ENCODE results near the gene SRL.

SRL gene

DNA sequence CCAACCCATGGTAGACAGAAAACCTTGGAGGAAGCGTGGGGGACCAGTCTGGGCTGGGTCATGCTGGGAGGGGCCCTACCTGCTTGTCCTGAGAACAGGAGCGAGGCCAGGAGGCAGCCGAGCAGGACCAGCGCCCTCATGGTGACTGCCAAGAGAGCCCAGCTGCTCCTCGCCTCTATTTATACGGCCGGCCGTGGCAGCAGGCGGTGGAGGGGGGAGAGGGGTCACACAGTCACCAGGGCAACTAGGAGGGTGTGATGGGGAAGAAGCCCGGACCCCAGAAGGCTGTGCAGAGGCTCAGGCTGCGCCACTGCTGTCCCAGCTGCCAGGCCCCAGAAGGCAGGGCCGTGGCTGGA, at the start of gene SRL:
TSS of gene SRL (minus strand) at position 153 of the 356 bp plus-strand sequence. CDS start at position 140, 13 bp downstream.
- no peak for DNase-seq

DNA sequence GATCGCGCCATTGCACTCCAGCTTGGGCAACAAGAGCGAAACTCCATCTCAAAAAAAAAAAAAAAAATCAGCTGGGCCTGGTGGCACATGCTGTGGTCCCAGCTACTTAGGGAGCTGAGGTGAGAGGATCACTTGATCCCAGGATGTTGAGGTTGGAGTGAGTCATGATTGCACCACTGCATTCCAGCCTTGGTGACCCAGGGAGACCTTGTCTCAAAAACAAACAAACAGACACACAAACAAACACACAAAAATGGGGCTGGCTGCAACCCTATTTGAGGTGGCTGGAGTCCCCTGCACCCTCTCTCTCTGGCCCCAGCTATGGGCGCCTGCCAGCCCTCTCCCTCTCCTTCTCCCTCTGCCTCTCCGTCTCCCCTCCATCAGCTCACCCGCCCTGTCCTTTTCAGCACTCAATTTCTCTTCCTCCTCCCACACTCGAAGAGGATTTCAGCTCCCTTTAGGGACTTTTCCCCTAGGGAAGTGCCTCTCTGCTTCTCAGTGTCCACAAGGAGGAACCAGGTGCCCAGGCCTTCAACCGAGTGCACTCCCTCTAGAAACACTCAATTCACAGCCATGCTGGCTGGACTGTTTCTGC, 48.5 kb upstream of the SRL start:
- no peak for DNase-seq

DNA sequence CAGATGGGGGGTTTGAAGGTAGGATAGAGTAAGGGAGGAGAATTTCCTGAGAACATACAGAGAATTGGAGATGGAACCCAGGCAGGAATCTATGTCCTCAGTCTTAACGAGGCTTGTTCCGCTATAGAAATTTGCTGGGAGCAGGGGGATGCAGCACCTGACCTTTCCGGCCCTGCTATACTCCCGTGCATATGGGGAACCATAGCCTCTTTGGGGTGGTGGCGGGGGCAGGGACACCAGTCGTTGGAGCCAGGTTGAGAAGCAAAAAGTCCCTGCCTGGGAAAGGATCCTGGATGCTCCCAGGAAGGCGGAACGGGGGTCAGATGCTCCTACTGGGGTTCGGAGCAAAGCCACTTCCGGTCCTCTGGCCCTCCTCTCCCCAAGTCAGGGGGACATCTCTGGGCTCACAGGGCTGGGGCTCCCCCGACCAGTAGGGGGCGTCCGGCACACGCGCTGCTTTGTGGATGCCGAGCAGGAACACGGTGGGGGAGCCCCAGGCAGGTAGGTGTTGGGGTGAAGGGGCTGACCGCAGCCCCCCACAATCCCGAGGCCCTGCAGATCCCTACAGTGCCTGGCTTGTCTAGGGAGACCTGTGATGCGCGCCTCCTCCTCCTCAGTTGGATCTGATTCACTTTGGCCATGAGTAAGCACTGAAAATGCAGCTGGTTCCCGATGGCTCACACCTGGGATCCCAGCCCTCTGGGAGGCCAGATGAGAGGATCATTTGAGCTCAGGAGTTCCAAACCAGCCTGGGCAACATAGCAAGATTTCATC, 46.5 kb upstream of the SRL start:
- peak; percentile 67 for DNase-seq

DNA sequence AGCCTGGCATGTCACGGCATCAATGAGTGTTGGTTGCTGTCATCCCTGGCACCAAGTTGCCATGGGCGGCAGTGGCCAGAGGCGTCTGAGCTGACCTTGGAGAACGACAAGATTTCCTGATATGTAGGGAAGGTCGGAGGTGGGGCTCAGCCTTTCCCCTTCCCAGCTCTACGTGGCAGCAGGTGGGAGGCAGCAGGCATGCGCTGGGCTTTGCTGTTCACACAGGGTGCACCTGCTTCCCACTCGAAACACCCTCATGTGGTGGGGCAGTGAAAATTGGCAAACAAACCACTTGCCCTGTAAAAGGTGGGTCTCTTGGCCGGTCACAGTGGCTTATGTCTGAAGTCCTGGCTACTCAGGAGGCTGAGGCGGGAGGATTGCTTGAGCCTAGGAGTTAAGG, 43.3 kb upstream of the SRL start:
- no peak for DNase-seq

DNA sequence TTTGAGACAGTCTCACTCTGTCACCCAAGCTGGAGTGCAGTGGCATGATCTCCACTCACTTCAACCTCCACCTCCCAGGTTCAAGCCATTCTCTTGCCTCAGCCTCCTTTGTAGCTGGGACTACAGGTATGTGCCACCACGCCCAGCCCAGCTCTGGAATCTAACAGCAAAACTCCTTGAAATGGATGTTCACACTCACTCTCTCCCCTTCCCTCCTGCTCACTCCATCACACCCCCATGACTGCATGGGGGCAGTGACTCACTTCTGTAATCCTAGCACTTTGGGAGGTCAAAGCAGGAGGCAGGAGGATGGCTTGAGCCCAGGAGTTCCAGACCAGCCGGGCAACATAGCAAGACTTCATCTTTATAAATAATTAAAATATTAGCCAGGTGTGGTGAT, 42.1 kb upstream of the SRL start:
- DNase-seq: no peak

DNA sequence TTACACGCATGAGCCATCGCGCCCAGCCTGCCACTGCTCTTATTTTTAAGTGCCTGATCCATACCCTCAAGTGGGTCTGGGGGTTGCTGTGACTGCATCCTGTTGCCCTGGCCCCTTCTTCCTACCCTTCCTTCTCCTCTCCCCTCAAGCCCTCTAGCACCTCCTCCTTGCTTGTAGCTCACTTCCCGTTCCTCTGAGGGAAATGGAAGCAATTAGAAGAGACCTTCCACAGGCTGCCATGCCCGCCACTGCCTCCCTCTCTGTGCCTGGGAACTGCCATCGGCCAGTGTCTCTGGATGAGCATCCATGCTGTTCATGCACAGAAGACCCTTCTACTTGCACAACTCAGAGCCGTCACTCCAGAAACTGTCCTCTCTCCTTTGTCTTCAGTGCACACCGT, 41.6 kb upstream of the SRL start:
- no peak for DNase-seq

DNA sequence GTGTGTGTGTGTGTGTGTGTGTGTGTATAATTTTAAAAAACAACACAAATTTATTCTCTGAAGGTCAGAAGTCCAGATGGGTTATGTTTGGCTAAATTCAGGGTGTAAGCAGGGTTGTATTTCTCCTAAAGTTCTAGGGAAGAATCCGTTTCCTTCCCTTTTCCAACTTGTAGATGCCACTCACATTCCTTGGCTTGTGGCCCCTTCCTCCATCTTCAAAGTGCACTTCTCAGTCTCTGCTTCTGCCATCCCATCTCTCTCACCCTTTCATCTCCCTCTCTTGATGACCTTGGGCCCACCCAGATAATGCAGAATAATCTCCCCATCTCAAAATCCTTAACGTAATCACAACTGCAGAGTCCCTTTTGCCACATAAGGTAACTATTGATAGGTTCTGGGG, 38.7 kb upstream of the SRL start:
- DNase-seq: no peak

DNA sequence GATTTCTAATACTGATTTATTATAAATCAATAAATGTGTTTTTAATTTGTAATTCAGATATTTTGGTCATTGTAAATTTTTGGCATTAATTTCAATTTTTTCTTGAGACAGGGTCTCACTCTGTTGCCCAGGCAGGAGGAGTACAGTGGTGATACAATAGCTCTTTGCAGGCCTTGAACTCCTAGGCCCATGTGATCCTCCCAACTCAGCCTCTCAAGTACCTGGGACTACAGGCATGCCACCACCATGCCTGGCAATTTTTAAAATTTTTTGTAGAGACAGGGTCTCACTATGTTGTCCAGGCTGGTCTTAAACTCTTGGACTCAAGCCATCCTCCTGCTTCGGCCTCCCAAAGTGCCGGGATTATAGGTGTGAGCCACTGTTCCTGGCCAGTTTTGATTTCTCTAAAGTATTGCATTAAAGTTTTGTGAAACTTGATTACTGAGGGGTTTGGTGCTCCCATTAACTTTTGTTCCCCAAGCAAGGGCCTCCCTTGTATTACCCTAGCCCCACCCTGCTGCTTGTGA, 36.2 kb upstream of the SRL start:
- no peak for DNase-seq

DNA sequence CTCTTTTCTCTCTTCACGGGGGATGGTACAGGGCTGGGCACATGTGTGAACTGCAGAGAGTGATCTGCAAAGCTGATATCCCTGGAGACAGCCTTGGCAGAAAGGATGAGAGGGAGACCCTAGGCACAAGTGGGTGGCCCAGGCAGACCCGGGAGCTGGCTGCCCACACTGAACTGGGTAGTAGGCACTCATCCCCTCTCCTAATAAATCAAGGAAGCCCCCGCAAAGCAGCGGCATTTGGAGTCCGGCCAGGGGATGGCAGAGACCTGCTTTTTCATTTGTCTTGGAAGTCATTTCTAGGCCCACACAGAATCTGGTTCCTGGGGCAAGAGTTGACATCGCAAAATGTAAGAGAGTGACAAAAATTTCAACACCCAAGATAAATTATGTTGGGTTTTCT, 34.0 kb upstream of the SRL start:
- no peak for DNase-seq

DNA sequence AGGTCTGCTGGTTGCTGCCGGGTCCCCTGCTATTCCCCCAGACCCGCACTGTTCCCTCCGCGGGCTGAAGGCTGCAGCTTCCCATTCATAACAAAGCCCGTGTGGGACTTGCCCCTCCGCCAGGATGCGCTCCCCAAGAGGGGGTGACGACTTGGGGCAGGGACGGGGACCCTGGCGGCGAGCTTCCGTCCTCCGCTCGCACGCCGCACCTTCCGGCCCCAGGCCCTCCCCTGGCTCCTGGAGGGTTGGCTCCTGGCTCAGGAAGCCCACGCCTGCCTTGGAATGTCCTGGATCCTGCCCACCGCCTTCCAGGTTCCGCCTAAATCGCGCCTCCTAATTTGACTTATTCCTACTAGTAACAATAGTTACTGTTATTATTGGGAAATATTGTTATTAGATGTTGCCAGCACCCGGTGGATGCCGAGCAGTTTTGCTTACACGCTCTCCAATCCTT, 32.0 kb upstream of the SRL start:
- peak; percentile 55 for DNase-seq

DNA sequence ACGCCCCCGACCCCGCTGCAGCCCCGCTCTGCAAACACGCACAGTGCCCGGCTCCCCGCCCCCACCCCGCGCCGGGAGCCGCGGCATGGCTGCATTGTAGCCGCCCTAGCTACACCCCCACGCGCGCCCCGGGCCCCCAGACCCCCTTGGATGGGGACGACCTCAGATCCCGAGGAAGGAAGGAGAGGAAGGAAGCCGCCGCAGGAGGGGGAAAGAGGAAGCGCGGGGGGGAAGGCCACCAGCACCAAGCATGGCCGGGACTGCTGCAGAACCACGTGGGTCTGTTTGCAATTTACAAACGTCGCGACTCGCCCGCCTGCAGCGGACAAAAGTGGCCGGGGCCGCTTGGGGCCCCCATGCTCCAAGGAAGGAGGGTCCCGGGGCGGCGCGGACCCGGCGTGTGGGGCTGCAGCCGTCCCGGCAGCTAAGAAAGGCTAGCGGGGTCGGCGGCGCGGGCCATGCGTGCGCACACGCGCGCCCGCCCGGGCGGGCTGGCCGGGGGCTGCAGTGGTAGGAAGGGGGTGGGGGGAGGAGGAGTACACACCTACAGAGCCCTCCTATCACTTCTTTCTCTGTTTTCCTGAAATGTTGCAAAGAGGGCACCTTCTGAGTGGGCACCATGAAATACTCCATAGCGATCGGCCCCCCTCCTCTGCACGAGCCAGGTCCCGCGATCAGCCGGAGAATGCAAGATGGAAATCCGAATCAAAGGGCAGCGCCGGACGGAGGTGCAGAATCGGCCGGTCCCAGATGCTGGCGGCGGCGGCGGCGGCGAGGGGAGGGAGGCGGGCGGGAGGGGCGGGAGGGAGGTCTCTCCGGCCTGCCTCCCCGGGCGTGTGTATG, 30.5 kb upstream of the SRL start:
- peak; percentile 49 for DNase-seq

DNA sequence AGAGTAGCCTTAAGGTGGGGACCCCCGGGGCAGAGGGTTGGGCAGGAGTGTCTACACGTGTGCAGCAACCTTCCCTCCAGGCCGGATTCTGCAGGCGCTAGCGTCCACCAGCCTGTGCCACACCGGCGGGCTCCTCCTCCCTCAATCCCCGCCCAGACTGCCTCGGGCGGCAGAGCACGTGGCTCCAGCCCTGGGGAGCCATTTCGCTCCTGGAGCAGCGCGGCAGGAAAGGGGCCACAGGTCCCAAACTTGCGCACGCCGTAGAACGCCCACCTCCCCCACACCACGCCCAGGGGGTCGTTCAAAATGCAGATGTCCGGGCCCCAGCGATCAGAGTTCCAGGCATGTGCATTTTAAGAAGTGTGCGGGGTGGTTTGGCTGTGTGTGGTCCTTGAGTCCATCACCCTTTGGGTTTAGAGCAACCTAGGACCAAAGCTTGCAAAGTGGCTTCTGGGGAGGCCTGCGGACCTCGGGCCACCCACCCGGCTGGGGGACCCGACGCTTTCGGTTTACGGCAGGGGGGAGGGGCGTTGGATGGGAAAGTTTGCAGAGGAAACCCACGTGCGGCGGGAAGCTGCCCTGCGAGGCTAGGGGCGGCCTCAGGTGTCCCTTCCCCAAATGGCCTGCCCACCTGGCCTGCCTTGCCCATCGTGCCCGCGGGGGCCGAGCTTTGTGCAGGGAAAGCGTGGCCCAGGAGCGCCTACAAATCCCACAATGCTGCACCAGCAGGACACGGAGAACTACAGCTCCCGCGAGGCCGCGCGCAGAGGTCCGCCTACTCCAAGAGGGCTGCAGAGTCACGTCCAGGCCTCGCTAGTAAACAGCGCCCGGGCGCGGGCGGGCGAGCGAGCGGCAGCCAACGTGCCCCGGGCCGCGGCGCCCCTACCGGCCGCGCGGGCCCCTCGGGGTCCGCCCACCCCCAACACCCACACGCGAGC, 29.6 kb upstream of the SRL start:
- peak; percentile 93 for DNase-seq

DNA sequence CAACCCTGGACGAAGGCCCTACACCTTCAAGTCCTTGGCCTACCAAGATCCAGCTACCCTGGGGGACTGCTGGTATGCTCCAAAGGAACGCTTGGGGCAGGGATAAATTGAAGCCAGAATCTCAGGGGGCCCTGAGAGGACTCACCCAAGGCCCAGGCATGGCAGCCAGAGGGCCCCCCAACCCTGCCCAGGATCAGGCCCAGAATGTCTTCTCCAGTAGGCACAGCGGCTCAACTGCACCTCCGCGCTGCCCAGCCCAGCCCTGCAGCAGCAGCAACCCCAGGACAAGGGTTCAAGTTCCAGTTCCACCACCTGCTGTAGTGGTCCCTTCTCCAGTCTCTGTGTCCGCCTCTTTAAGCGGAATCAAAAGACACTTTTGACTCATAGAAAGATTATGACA, 28.7 kb upstream of the SRL start:
- DNase-seq: no peak

DNA sequence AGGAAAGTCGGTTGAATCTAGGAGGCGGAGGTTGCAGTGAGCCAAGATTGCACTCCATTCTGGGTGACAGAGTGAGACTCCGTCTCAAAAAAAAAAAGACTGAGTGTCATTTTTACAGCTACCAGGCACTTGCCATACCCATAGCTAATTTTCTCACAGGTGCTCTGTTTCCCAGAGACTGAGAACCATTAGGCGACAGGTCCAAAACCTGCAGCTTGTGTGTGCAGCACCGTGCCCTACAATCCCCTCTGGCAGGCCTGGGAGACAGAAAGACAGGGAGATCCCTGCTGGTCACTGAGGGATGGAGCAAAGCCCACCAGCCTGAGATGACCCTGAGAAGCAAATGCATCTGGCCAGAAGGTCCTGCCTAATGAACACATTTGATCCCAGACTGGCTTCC, 28.2 kb upstream of the SRL start:
- no peak for DNase-seq

DNA sequence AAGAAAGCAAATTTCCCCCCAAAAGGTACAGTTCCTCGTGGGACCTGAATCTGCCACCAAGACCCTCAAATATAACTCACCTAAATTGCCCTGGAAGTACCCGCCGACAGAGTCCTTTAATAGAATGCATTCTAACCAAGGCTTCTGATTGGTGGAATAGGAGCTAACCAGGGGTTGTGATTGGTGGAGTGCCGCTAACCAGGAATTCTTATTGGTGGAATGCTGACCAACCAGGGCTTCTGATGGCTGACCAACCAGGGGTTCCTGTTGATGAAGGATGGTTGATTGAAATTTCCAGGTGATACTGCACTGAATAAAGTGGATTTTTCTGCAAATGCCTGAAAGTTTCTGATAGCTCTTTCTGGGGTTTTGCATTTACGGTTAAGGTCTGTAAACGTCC, 24.5 kb upstream of the SRL start:
- DNase-seq: no peak

DNA sequence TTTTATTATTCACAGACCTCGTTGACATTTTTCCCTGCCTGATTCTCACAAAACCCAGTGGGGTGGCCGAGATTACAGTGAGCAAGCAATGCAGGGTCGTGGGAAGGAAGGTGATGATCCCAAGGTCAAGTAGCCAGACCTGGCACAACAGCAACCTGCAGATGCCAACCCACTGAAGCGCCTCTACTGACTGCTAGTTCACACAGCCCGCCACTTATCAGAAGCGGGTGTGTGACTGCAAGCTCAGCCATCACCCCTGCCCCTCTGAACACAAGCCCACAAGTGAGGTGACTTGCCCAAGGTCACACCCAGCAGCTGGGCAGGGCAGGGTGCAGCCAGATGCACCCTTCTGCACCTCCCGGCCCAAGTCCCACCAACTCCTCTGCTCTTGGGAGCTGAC, 23.8 kb upstream of the SRL start:
- no peak for DNase-seq

DNA sequence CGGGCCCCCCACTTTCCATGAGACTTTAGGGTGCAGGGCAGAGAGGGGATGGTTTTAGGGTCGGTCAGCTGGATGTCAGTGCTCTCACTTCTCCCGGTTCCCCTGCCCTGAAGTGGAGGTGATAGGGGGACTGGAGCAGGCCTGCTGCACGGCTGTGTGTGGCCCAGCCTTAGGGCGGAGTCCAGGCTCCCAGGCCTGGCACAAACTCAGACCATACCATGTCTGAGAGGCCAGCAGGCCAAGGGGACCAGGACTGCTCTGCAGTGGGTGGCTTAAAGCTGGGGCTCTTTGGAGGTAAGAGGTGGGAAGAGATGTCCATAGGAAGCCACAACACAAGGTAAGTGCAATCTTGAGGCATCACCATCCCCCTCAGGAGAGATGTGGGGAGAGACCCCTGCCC, 22.7 kb upstream of the SRL start:
- no peak for DNase-seq

DNA sequence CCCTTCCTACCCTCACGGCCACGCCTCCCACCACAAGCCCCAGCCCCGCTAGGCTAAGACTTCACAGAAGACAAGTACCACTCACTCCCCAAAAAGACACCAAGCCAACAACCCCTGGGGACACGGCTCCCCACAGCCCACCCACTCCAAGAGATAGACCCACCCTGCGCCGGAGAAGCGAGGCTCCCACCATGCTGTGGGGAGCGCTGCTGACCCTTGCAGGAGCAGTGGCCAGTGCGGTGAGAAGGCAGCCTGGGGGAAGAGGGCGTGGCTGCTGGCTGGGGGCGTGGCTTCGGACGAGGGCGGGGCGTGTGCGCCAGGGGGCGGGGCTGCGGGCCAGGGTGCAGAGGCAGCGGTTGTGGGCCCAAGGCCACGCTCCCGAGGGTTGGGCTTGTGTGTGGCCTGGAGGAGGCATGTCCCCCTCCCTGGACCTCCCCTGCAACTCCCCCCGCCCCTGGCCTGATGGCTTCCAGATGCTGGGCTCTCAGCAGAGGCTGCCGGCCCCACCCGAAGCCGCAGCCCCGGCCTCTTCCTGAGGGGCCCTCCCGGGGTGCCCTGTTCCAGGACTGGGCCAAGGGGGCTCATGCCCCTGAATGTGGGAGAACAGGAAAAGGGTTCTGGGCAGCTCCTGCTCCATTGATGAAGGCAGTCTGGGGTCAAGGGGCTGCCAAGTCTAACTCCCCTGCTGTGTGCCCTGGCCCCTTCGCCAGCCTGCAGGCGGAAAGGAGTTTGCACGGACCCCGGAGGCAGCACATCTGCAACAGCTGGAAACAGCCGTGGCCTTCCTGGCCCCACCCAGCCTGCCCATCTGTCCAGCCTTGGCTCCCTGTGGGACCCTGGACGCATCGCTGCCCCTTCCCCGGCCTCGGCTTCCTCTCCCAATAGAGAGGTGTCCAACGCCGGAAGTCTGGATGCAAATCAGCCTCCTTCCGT, 21.9 kb upstream of the SRL start:
- DNase-seq: no peak

DNA sequence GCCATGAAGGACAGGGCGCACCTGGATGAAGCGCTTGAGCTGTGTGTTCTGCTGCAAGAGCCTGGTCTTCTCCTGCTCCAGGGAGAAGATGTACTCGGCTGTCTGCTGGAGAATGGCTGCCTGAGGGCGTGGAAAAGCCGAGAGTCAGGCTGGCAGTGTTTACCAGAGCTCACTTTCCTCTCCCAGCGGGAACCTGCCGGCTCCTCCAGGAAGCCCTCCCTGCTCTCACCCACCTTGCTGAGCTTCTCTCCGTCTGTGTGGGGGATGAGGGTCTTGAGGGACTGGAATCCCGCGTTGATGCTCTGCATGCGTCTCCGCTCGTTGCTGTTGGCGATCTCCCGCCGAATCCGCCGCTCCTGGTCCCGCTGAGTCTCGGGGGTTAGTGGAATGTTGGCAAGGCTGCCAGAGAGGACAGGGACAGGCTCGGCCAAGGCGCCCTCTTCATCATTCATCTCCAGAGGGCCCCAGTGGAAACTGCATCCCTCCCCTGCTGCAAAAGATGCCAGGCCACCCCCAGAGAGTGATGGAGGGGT, 20.5 kb upstream of the SRL start:
- no peak for DNase-seq

DNA sequence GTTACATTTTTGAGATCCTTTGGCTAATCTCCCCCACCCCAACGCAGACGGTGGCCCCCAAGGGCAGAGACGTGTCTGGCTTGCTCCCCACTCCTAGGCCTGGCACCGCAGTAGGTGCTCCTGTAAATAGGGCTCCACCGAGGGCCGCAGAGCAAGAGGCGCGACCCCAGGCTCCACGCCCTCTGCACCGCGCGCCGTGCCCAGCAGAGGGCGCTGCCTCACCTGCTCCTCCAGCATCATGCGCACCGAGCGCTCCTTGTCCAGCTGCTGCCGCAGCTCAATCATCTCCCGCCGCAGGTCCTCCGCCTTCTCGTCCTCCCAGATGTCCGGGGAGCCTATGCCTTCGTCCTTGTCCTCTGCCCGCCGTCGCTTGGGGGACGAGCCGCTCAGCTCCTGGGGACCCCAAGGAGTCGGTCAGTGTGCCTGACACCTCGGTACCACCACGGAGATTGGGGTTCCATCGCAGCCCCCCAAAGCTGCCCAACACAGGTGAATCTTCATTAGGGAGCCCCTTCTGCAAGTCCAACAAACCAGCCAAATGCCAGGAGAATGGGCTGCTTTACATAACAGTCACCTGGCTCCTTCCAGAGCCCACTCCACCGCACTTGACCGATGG, 19.8 kb upstream of the SRL start:
- peak; percentile 40 for DNase-seq

DNA sequence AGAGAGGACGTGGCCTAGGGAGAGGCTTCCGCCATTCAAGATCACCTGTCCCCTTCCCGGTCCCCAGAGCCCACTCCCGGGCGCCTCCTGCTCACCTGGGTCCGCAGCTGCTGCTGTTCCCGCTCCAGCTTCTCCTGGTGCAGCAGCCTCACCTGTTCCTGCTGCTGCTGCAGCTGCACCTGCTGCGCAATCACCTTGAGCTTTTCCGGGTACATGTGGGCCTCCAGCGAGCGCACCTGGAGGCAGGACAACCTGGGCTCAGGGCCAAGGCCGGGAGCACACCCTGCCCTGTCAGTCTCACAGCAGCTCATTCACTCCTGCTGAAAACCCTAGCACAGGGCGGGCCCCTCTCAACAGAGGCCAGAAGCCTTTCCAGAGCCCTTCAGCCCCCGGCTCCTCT, 18.5 kb upstream of the SRL start:
- DNase-seq: no peak

All from stimulated activated CD4-positive, alpha-beta T cell treated with anti-CD3 and anti-CD28 coated beads, Interleukin-1b, Interleukin-23, amount 100 ng/mL, for 48 hours (primary cell).